C4-2B (cell line): Measurements from ENCODE around the gene MYO7A.

Experiments used
- ZFX ChIP-seq: fragments of 450-650 bp; IDR thresholded peaks from 2 replicates; pipeline ENCODE4 v1.6.1; 2017
- TF ChIP-seq, protein P1 (sequence below): fragments of 450-650 bp; conservative IDR thresholded peaks from 2 replicates; pipeline ENCODE4 v1.5.1; 2017; ENCODE audit warnings: mild to moderate bottlenecking

DNA sequence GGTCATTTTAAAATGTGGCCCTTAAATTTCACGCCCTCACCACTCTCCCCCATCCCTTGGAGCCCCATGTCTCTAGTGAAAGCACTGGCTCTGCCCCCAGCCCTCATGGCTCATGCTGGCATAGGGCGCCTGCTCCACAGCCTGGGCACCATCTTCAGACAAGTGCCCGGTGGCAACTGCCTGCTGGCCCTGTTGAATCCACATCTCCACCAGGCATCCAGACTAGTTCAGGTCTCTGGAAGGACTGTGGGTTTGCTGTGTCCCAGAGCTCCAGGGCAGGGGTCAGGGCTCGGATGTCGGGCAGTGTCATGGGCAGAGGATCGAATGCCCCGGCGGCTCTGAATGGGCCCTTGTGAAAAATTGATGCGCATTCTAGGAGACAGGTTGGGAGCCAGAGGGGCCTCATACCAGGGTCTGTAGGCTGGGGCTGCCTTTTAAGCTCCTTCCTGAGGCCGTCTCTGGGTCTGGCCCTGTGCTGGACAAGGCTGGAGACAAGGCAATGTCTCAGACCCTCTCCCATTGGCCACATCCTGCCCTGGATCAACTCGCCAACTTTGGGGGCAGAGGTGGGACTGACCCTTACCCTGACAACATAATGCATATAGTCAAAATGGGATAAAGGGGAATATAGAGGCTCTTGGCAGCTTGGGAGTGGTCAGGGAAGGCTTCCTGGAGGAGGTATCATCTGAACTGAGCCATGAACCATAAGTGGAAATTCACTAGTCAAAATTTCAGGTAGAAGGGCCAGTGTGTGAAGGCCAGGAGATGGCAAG lies 1.2 kb downstream of the MYO7A start:
- TF ChIP-seq, protein P1, sequence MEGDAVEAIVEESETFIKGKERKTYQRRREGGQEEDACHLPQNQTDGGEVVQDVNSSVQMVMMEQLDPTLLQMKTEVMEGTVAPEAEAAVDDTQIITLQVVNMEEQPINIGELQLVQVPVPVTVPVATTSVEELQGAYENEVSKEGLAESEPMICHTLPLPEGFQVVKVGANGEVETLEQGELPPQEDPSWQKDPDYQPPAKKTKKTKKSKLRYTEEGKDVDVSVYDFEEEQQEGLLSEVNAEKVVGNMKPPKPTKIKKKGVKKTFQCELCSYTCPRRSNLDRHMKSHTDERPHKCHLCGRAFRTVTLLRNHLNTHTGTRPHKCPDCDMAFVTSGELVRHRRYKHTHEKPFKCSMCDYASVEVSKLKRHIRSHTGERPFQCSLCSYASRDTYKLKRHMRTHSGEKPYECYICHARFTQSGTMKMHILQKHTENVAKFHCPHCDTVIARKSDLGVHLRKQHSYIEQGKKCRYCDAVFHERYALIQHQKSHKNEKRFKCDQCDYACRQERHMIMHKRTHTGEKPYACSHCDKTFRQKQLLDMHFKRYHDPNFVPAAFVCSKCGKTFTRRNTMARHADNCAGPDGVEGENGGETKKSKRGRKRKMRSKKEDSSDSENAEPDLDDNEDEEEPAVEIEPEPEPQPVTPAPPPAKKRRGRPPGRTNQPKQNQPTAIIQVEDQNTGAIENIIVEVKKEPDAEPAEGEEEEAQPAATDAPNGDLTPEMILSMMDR, result no peak
- no peak for TF ChIP-seq ZFX
